Ascending aorta (tissue), 2 donors: Measurements from ENCODE around the gene FARP1. TPM values are rescaled to one million over a fixed set of nuclear protein-coding genes. Genes with fewer than 3 reads are reported as not detected.

ENCODE experiments used
- DNase-seq, 2 donors: peaks; one replicate each; pipeline ENCODE4 v3.0.0-alpha.2; 2019; ENCODE audit warnings: low spot score in 2 of 2
- H3K27ac ChIP-seq, 2 donors: fragments of 200-600 bp; sonication (generic); one replicate each; pipeline ENCODE4 v1.5.1; 2016 to 2017; ENCODE audit warnings: mild to moderate bottlenecking in 1 of 2
- H3K27me3 ChIP-seq: fragments of 200-600 bp; sonication (generic); one replicate; pipeline ENCODE4 v1.5.1; 2017
- H3K36me3 ChIP-seq, 2 donors: fragments of 200-600 bp; sonication (generic); one replicate each; pipeline ENCODE4 v1.5.1; 2016
- H3K4me1 ChIP-seq, 2 donors: fragments of 200-600 bp; sonication (generic); one replicate each; pipeline ENCODE4 v1.5.1; 2016 to 2017; ENCODE audit warnings: mild to moderate bottlenecking in 1 of 2
- H3K4me3 ChIP-seq, 2 donors: fragments of 200-600 bp; sonication (generic); one replicate each; pipeline ENCODE4 v1.5.1; 2016 to 2017; ENCODE audit warnings: mild to moderate bottlenecking in 1 of 2
- H3K9me3 ChIP-seq, 2 donors: fragments of 200-600 bp; sonication (generic); one replicate each; pipeline ENCODE4 v1.5.1; 2016
- CTCF ChIP-seq, 3 experiments: fragments of 200-600 bp in 2 of 3; fragments of 450-650 bp in 1 of 3; sonication (generic) in 2 of 3; IDR thresholded peaks; one replicate each; pipeline ENCODE4 v1.5.1; 2016 to 2019; ENCODE audit warnings: antibody characterized with exemption in 3 of 3, mild to moderate bottlenecking in 1 of 3, moderate library complexity in 1 of 3
- intact Hi-C: fragments of 100-400 bp; cut with DNase I; formaldehyde crosslinking; loops from one replicate; pipeline ENCODE4 v1.15.1; 2023
- total RNA-seq: library from RNA; depleted of rRNA; stranded (reverse); fragments of >200 nt; gene quantifications from one replicate; pipeline ENCODE4 v1.1.0, GENCODE V29; 2016

The FARP1 gene
- total RNA-seq, 1 donor from 2014 or later, result 80.8 TPM

GRCh38 chr13:98254513-98254912 is 111.6 kb downstream of the FARP1 start:
- Histone ChIP-seq H3K4me3 (no peak overlapping the region), H3K27me3 (no peaks in the 10 kb centered on the region), H3K4me1 (peaks cover 0 to 3% of the 10 kb centered on the region in 2 donors), H3K9me3 (no peaks in the 10 kb centered on the region), H3K36me3 (no peaks in the 10 kb centered on the region), H3K27ac (no peak overlapping the region)
- intact Hi-C loops, result no loop called here
- no peak for DNase-seq
- no peak for TF ChIP-seq CTCF (IDR thresholded peaks at IDR 0.05)

GRCh38 chr13:98258226-98258625 is 115.3 kb downstream of the FARP1 start:
- Histone ChIP-seq H3K4me1 (peaks cover 0 to under 1% of the 10 kb centered on the region in 2 donors), H3K27ac (no peak overlapping the region)

GRCh38 chr13:98260357-98261164 is 117.7 kb downstream of the FARP1 start:
- no peak for TF ChIP-seq CTCF (IDR thresholded peaks at IDR 0.05)
- intact Hi-C loops, result no loop called here

More at GRCh38 chr13:98258226-98258625, 115.3 kb downstream of the FARP1 start:
- H3K4me3 ChIP-seq, result no peak overlapping the region
- H3K9me3 ChIP-seq, result no peaks in the 10 kb centered on the region
- intact Hi-C loops, result no loop called here
- TF ChIP-seq CTCF (IDR thresholded peaks at IDR 0.05), result no peak
- H3K27me3 ChIP-seq, result no peaks in the 10 kb centered on the region
- no peaks in the 10 kb centered on the region for H3K36me3 ChIP-seq
- no peak for DNase-seq

GRCh38 chr13:98261165-98261702 is 118.3 kb downstream of the FARP1 start:
- Histone ChIP-seq H3K27ac (no peak overlapping the region), H3K4me3 (no peak overlapping the region), H3K36me3 (no peaks in the 10 kb centered on the region), H3K4me1 (no peaks in the 10 kb centered on the region), H3K27me3 (no peaks in the 10 kb centered on the region), H3K9me3 (no peaks in the 10 kb centered on the region)
- TF ChIP-seq CTCF (IDR thresholded peaks at IDR 0.05), result no peak
- intact Hi-C loops, result no loop called here
- no peak for DNase-seq

More at GRCh38 chr13:98260357-98261164, 117.7 kb downstream of the FARP1 start:
- Histone ChIP-seq H3K27ac (no peak overlapping the region), H3K9me3 (no peaks in the 10 kb centered on the region), H3K27me3 (no peaks in the 10 kb centered on the region), H3K36me3 (no peaks in the 10 kb centered on the region), H3K4me1 (no peaks in the 10 kb centered on the region), H3K4me3 (no peak overlapping the region)
- DNase-seq, result no peak

- no peak for TF ChIP-seq CTCF (IDR thresholded peaks at IDR 0.05)
- no peaks in the 10 kb centered on the region for H3K27me3 ChIP-seq
- no peak for DNase-seq
- no peak overlapping the region for H3K4me3 ChIP-seq
- H3K36me3 ChIP-seq, result no peaks in the 10 kb centered on the region
- intact Hi-C loops, result no loop called here
- H3K4me1 ChIP-seq, result no peaks in the 10 kb centered on the region
- H3K9me3 ChIP-seq, result no peaks in the 10 kb centered on the region
- no peak overlapping the region for H3K27ac ChIP-seq
Measured at GRCh38 chr13:98262292-98262691, 119.4 kb downstream of the FARP1 start.
